ENCODE results near the gene PAIP2.
"Not testable (repeated sequence)": the region's sequence is repeated elsewhere in the genome, so short reads cannot be mapped to it uniquely, and the experiment has no call there.

The PAIP2 gene, protein sequence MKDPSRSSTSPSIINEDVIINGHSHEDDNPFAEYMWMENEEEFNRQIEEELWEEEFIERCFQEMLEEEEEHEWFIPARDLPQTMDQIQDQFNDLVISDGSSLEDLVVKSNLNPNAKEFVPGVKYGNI

DNA sequence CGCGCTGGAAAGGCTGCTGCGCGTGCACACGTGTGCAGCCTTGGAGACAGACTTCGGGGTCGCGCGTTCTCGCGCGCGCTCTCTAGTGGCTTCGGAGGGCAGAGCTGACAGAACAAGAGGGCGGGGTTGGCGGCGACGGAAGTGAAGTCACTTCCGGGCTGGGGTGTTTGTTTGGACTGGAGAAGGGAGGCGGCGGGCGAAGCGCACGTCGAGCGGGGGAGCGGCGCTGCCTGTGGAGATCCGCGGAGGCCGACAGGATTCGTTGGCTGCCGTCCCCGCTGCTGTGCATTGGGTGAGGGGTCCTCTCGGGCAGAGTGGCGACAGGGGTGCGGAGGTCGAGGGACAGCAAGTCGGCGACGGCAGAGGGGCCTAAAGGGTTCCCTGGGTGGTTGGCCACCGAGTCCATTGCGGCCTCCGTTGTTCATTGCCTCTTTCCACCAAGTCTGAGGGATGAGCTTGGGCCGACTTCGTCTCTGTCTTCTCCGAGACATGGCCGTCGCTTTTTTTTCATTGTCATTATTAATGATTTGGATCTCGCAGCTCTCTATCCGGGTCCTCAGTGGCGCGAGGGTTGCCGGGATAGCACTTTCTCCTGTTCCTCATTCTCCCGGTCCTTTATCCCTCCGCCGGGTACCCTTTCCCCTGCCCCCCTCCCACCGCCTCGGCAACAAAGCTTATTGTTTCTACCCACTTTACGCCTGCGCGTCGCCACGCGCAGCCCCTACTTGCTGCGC lies at the start of gene PAIP2:
Gene PAIP2 (plus strand): TSS at position 166 of the 734 bp plus-strand sequence. CDS start 21,931 bp downstream, outside the sequence.
- peak; percentile 91 to 95 for DNase-seq (ENCODE audit: low read depth in 2 of 2)

DNA sequence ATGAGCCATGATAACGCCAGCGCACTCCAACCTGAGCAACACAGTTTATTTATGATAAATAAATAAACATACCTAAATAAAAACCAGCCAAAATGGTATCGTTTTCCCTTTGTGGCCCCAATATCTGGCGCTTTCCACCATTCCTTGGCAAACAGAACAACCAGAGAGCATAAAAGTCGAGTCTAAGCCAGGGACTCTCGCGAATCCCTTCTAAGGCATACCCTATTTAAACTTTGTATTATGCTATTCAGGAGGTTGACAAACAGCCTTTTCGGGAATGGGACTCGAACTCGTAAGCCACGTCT lies 48.5 kb upstream of the PAIP2 start:
- DNase-seq (ENCODE audit: low read depth in 2 of 2), result no peak

DNA sequence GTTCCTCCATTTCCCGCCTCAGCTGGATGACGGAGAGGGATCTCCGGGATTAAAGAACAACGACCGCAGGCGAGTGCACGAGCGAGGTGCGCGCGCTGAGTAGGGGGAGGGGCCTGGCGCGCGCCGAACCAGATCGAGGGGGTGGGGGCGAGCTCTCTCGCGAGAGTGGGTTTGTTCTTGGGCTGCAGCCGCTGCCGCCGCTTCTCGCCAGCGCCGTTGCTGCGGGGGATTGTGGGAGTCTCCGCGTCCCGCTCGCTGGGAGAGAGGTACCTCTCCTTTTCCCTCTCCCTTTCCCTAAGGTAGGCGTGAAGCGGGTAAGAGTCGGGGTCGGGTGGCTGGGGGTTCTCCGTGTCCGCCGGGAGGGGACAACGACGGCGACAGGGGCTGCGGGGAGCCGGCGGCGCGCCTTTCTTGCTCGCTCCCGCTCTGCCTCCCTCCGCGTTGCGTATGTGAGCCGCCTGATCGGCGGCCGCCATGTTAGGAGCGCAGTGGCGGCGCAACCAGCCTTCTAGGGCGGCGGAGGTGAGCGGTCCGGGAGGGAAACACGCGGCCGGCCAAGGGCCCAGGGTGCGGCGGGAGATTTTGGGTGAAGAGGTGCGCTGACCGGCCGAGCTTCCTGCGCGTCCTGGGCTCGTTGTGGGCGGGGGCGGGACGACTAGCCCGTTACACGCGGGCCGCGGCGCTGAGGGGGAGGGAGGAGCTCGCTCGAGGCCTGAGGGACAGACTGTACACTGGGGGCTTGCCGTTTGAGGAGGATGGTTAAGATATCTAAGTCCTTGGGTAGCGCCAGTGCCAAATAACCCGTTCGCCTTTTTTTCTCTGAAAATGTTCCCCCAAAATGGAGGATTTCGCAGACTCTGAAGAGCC lies 47.9 kb upstream of the PAIP2 start, which contains the start of gene MATR3:
Gene MATR3 (plus strand): TSS at position 234 of the 867 bp plus-strand sequence. CDS start 13,676 bp downstream, outside the sequence.
- DNase-seq (ENCODE audit: low read depth in 2 of 2), result peak; percentile 85 to 89

DNA sequence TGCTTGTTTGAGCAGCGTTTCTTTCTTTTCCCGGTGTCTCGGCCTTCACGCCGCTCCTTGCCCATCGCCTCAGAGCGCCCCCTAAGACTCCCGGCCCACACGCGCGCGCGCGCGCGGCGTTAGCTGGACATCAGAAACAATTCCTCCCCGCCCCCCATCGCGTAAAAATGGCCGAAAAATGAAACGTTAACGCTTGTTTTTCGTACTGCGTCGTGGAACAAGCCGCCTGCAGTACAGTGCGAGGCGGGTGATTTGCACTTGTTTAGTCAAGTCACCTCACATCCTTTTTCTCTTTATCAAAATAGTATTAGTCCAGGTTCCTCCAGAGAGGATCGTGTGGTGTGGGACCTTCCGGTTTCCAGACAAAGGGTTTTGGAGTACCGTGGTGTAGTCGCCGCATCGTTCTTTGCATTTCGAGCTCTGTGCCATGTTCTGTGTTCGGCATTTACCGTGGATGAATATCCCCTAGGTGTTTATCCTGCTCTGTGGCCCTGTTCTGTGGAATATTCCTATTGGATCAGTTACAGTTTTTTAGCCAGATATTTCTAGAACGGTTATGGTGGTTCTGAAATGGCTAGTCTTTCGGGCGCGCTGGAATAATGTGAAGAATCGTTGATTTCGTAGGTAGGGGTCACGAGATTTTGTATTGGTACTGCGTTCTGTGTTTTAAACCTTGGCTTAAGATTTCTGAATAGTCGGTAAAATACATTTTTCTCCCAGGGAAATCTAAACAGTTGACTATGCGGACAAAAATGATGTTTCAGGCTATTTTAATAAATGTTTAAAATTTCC lies 47.1 kb upstream of the PAIP2 start:
- DNase-seq (ENCODE audit: low read depth in 2 of 2), result peak in 1 of 2 donors; percentile 19

DNA sequence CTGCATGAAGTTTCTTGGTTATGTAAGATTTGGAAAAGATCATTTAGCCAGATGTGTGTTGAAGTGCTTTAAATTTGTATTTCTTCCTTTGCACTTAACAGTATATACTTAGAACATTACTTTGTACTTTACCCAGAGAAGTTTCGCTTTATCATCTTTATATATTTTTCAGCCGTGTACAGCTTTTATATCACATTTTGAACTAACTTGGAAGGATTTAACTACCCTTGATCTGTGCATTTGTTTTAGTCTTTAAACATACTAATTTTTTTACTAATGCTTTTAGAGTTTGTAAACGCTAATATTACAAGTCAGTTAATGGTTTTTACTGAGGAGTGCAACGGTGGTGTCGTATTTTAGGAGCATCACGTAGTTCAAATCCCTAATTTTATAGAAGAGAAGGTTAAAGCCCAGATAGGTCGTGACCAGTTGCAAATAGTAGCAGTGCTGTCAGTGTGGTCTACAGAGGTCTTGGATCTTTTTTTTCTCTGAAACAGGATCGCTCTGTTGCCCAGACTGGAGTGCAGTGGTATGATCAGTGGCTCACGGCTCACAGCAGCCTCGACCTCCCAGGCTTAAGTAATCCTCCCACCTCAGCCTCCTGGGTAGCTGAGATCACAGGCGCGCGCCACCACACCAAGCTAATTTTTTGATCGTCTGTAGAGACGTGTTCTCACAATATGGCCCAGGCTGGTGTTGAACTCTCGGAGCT lies 46.2 kb upstream of the PAIP2 start:
- no peak for DNase-seq (ENCODE audit: low read depth in 2 of 2)

DNA sequence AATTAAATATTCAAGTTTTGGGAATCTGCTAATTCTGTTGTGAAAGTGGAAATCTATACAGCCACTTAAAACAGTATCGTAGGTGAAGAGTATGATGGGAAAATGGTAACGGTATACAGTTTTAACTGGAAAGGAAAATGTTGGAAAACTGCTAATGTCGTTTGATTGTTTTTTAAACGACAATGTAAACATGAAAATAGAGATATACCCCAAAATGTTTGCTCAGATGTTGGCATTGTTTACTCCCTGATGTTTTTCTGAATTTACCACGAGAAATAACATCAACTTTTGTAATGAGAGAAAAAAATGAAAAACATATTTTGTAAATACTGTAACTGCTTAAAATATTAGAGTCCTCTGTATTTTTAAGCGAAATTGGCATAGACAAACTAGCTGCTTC lies 45.5 kb upstream of the PAIP2 start:
- DNase-seq (ENCODE audit: low read depth in 2 of 2), result no peak

DNA sequence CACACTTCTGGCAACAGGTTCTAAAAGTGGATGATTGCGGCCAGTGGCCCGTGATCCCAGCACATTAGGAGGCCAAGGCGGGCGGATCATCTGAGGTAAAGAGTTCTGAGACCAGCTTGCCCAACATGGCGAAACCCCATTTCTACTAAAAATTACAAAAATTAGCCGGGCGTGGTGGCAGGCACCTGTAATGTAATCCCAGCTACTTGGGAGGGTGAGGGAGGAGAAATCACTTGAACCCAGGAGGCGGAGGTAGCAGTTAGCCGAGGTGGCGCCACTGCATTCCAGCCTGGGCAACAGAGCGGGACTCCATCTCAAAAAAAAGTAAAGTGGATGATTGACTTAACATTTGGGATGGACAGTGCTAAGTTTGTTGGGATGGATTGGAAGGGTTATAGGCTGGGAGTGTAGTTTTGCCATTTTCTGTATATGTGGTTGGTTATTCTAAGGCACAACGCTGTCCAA lies 44.8 kb upstream of the PAIP2 start:
- no peak for DNase-seq (ENCODE audit: low read depth in 2 of 2)

DNA sequence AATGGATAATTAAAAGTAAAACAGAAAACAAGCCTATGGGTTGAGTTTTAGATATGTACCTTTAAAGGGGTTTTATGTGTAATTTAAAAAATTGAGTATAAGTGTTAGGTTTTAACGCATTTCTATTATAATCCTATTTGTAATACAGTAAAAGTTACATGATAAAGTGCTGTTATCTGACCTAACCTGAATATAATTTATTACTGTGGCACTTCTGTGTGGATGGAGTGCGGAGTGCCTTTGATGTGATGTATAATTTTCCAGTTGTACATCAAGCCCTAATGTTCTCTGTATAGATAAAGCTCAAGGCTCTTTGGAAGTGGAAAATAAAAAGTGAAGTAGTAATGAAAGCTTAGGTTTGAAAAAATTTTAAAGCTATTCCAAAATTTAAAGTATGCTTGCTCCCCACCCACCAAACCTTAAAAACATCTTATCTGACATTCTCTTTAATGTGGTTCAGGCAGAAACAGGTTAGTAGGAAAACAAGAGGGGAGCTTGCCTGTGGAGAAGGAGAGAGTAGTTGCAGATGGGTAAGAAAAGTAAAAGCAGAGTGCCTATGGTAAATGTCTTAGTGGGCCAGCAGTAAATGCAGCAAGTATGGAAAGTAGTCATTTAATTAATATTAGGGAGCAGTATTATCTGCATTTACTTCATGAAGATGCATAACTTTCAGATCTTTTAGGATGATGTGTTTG lies 44.1 kb upstream of the PAIP2 start:
- DNase-seq (ENCODE audit: low read depth in 2 of 2), result no peak

DNA sequence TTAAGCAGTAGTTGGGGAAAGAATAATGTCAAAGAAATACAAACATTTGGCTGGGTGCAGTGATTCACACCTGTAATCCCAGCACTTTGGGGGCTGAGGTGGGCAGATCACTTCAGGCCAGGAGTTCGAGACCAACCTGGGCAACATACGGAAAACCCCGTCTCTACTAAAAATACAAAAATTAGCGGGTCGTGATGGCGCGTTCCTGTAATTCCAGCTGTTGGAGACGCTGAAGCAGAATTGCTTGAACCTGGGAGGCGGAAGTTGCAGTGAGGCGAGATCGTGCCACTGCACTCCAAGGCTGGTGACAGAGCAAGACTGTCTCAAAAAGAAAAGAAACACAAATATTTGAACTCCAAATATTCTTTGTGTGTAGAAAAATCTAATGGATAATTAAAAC lies 43.4 kb upstream of the PAIP2 start:
- no peak for DNase-seq (ENCODE audit: low read depth in 2 of 2)

DNA sequence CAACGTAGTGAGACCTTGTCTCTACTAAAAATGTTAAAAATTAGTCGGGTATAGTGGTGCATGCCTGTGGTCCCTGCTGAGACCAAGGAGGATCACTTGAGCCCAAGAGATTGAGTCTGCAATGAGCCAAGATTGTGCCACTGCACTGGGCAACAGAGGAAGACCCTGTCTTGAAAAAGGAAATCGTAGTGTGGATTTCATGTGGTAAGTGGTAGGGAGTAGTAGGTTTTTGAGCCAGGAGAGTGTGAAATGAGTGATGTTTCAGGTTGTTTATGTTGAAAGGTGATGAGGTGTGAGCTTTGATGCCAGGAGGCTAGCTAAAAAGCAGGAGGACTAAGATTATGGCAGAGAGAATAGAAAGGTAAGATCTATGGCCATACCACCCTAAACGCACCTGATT lies 42.2 kb upstream of the PAIP2 start:
- no peak for DNase-seq (ENCODE audit: low read depth in 2 of 2)

DNA sequence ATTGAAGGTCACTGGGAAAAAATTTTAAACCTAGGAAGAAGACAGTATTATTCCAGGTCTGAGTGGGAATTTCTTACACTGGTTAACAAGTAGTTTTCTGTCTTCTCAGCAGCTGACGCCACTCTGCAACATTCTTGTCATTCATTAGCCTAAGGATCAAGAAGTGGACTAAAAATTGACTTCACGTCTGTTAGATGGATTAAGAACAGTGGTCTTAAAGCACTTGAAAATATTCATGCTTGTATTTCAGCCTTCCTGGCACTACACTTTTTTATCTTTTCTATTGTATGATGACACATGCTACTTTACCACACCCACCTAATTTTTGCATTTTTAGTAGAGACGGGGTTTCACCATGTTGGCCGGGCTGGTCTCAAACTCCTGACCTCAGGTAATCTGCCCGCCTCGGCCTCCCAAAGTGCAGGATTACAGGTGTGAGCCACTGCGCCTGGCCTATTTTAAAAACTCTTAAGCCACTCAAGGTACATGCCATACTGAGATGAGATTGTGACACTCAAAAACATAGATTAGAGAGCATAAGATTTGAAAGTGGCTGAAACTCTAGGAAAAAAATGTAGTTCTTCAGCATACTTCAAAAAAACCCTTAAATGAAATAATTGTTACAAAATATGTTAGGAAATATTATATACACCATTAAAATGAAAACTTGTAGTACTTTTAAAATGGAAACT lies 39.7 kb upstream of the PAIP2 start:
- DNase-seq (ENCODE audit: low read depth in 2 of 2), result no peak

DNA sequence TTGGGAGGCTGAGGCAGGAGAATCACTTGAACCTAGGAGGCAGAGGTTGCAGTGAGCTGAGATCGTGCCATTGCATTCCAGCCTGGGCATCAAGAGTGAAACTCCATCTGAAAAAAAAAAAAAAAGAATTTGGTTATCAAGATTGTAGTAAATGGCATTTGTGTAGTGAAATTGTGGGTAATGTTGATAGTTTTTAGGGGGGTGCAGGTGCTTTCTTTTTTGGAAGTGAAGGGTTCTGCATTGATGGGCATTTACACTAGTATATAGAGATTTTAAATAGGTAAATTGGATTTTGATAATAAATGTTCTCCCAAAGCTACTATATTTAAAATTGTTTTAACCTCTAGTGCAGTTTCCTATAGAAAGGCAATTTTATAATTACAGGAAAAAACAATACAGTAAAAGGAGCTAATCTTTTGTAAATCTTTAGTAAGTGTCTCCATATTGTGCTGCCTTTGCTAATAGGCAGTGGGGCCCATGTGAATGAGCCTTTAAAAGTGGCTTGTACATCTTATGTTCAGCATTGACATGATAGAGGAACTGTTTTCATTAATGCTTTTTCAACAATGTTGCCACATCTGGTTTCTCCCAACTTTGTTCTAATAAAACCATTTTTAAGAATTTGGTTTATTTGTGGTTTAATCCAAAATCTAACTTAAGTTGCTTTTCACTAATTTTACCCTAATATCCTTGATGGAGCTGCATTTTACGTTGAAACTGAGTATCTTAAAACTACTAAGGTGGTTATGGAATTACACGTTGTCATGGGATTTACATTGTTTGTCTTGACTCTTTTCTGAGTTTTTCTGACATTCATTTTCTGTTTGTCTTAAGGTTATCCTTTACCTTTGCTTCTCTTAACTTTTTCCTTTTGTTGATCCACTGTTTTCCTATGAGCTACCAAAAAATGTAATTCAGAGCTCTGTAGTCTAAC lies 37.0 kb upstream of the PAIP2 start:
- DNase-seq (ENCODE audit: low read depth in 2 of 2), result no peak

DNA sequence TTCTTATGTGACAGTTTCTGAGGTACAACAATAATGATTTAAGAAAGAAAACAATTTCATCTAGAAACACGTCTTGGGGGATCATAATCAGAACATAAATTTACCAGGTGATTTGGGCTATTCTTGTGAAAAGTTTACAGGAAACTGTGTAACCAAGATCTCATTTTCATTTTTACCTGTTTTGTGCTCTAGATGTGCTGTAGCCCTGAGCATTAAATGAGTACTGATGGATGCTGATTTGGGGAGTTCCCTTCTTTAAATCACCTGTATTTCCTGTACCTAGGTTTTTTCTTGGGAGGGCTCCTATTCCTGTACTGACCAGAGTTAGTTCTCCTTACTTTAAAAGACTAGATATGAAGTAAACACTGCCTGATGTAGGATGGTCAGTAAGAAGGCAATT lies 35.5 kb upstream of the PAIP2 start:
- DNase-seq (ENCODE audit: low read depth in 2 of 2), result no peak

DNA sequence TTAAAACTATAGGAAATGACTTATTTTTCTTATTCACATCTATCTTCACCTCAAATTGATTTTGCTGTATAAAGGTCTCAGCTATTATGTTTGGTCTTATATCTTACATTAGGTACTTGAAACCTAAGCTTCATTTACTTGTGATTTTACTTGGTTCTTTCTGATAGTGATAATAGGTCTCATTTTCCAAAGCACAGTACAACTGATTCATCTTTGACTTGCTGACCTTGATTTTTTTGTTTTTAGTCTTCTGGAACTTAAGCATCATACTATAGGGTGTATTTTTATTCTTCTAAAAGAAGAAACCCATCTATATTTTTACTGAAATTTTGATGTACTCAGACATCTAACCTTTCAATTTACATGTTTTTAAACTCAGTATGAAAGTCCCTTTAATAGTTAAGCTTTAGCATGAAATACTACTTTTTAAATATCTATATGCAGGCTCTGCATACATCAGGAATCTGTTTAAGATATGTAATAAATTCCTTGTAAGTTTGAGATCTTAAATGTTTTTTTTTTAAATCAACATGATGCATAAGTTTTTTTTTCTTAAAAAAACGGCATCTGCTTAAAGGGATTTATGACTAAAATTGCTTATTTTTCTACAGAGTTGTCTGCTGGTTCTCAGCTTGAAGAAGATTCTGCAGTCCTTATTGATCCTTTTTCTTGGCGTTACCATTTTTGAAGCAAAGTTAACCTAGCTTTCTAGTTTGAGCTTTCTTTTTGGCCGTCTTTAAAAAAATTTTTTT lies 34.9 kb upstream of the PAIP2 start:
- DNase-seq (ENCODE audit: low read depth in 2 of 2), result no peak

DNA sequence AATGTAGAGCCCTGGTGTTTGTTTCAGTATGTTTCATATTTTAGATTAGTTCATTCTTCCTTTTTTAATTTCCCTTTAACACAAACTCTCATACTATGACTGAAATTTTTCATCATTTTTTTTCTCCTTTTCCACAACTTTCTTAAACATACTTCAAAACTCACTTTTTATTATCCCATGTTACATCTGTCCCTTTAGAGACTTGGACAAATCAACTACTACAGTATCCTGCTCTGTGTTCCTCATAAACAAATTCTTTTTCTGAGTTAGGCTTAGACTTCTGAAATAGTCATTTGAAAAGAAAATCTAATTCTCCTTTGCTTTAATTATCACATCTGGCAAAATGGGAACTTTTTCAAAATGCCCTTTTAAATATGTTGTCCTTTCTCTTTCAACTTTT lies 32.9 kb upstream of the PAIP2 start:
- no peak for DNase-seq (ENCODE audit: low read depth in 2 of 2)

DNA sequence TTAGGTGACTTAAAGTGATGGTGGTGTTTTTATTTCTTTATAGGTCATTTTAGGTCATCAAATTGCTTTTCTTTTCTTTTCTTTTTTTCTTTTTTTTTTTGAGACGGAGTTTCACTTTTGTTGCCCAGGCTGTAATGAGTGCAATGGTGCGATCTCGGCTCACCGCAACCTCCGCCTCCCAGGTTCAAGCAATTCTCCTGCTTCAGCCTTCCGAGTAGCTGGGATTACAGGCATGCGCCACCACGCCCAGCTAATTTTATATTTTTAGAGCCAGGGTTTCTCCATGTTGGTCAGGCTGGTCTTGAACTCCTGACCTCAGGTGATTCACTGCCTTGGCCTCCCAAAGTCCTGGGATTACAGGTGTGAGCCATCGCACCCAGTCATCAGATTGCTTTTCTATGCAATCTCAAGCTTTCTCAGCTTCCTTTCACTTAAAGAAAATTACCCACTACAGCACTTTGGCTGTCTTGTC lies 30.9 kb upstream of the PAIP2 start:
- not testable (repeated sequence) for DNase-seq (ENCODE audit: low read depth in 2 of 2)

DNA sequence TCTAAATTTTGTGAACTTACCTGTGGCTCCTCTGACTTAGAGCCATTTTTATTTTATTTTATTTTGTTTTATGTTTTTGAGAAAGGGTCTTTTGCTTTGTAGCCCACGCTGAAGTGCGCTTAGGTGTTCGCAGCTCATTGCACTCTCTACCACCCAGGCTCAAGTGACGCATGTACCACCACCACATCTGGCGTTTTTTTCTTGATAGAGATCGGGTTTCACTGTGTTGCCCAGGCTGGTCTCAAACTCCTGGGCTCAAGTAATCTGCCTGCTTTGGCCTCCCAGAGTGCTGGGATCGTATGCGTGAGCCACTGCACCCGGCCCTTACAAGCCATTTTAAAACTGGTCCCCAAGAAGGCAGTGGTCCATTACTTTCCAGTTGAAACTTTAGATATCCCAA lies 29.6 kb upstream of the PAIP2 start:
- DNase-seq (ENCODE audit: low read depth in 2 of 2), result no peak

DNA sequence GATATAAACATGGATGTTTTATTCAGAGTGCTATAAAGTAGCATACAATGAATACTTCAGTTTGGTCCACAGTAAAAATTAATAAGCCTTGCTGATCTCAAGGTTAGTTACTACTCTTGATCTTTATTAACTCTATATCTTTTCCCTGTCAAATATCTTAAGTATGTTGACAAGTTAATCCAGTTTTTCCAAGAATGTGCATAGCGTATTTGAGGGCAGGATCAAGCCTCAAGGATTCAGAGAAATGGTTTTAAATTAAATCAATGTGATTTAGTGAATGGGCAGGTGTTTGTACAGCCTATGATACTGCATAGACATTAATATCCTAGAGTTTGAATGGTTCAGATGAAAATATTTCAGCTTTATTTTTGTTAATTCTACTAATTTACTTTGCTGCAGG lies 27.4 kb upstream of the PAIP2 start:
- DNase-seq (ENCODE audit: low read depth in 2 of 2), result no peak
